HepG2 (cell line): ENCODE results near the gene SFXN5. TPM values are rescaled to one million over a fixed set of nuclear protein-coding genes. Genes with fewer than 3 reads are reported as not detected.
A peak's percentile ranks its signal among the peaks of the same experiment; 100 is the strongest.

Experiments
- GTF3A ChIP-seq: sonication (generic); formaldehyde crosslinking; conservative IDR thresholded peaks from 2 replicates; pipeline ENCODE4 v1.4.0; 2020; ENCODE audit warnings: mild to moderate bottlenecking, missing genetic modification reagents
- MAFG ChIP-seq: sonication (generic); formaldehyde crosslinking; IDR thresholded peaks from 2 replicates; pipeline ENCODE4 v1.5.1; 2020; ENCODE audit warnings: mild to moderate bottlenecking, missing genetic modification reagents
- MBNL3 ChIP-seq: fragments of 250-450 bp; sonication (Bioruptor Pico); conservative IDR thresholded peaks from 2 replicates; pipeline ENCODE4 v1.8.0; 2022; ENCODE audit warnings: mild to moderate bottlenecking, inconsistent platforms
- SIN3B ChIP-seq: fragments of 150-350 bp; IDR thresholded peaks from 2 replicates; pipeline ENCODE4 v1.6.1; 2014; ENCODE audit warnings: low read length
- SMYD3 ChIP-seq: sonication (generic); formaldehyde crosslinking; IDR thresholded peaks from 2 replicates; pipeline ENCODE4 v1.8.1; 2023; ENCODE audit warnings: mild to moderate bottlenecking, missing genetic modification reagents
- SNAI1 ChIP-seq: sonication (generic); formaldehyde crosslinking; IDR thresholded peaks from 2 replicates; pipeline ENCODE4 v1.5.0; 2020; ENCODE audit warnings: mild to moderate bottlenecking, missing genetic modification reagents, borderline replicate concordance
- SP140L ChIP-seq: sonication (generic); formaldehyde crosslinking; IDR thresholded peaks from 2 replicates; pipeline ENCODE4 v1.4.0; 2020; ENCODE audit warnings: missing genetic modification reagents, borderline replicate concordance
- TEAD2 ChIP-seq: sonication (generic); formaldehyde crosslinking; IDR thresholded peaks from 2 replicates; pipeline ENCODE4 v1.9.0; 2021; ENCODE audit warnings: missing genetic modification reagents
- THAP11 ChIP-seq: IDR thresholded peaks from 2 replicates; pipeline ENCODE4 v1.6.1; 2016; ENCODE audit warnings: missing biosample characterization, missing genetic modification reagents
- TOE1 ChIP-seq: sonication (generic); formaldehyde crosslinking; IDR thresholded peaks from 2 replicates; pipeline ENCODE4 v1.4.0; 2020; ENCODE audit warnings: mild to moderate bottlenecking, missing genetic modification reagents
- ZC3H13 ChIP-seq: sonication (generic); formaldehyde crosslinking; IDR thresholded peaks from 2 replicates; pipeline ENCODE4 v1.8.1; 2023; ENCODE audit warnings: mild to moderate bottlenecking, missing genetic modification reagents, moderate library complexity
- ZNF138 ChIP-seq: sonication (generic); formaldehyde crosslinking; IDR thresholded peaks from 2 replicates; pipeline ENCODE4 v1.5.0; 2020; ENCODE audit warnings: mild to moderate bottlenecking, low read depth, missing genetic modification reagents
- ZNF33B ChIP-seq: sonication (generic); formaldehyde crosslinking; IDR thresholded peaks from 2 replicates; pipeline ENCODE4 v1.5.1; 2020; ENCODE audit warnings: mild to moderate bottlenecking, missing genetic modification reagents
- ZNF598 ChIP-seq: sonication (generic); formaldehyde crosslinking; IDR thresholded peaks from 2 replicates; pipeline ENCODE4 v1.5.1; 2020; ENCODE audit warnings: mild to moderate bottlenecking, missing genetic modification reagents, borderline replicate concordance
- ZNF878 ChIP-seq: sonication (generic); formaldehyde crosslinking; IDR thresholded peaks from 2 replicates; pipeline ENCODE4 v1.8.1; 2023; ENCODE audit warnings: mild to moderate bottlenecking, missing genetic modification reagents, moderate library complexity
- polyA plus RNA-seq, 8 experiments: library from polyadenylated mRNA; depleted of rRNA in 3 of 8; stranded (reverse) in 7 of 8; unstranded in 1 of 8; fragments of >200 nt; fragmentation: Illumina TruSeq in 4 of 8; extraction: Trizol in 4 of 8; gene quantifications; 2 replicates each; pipeline versions ENCODE4 v1.2.1 to v1.2.3, GENCODE V29; 2011 to 2016; ENCODE audit warnings: low read depth in 4 of 8, missing spikeins in 1 of 8, mixed read lengths in 1 of 8; ENCODE audit not compliant: insufficient read depth in 1 of 8
- total RNA-seq, 5 experiments: library from RNA; depleted of rRNA; stranded (reverse); fragments of >200 nt; fragmentation: Illumina TruSeq; extraction: Trizol; gene quantifications; 2 replicates each; pipeline ENCODE4 v1.2.3, GENCODE V29; 2016; ENCODE audit warnings: low read depth in 1 of 5
- TF ChIP-seq, protein P1 (sequence below): sonication (generic); formaldehyde crosslinking; conservative IDR thresholded peaks from 2 replicates; pipeline ENCODE4 v1.8.0; 2022; ENCODE audit warnings: mild to moderate bottlenecking, moderate library complexity, missing genetic modification reagents
- TF ChIP-seq, protein P2 (sequence below): sonication (generic); formaldehyde crosslinking; IDR thresholded peaks from 2 replicates; pipeline ENCODE4 v1.5.0; 2020; ENCODE audit warnings: missing genetic modification reagents
- TF ChIP-seq, protein P3 (sequence below): sonication (generic); formaldehyde crosslinking; IDR thresholded peaks from 2 replicates; pipeline ENCODE4 v1.4.0; 2020; ENCODE audit warnings: missing genetic modification reagents
- TF ChIP-seq, protein P4 (sequence below): sonication (generic); formaldehyde crosslinking; IDR thresholded peaks from 2 replicates; pipeline ENCODE4 v1.4.0; 2020; ENCODE audit warnings: missing genetic modification reagents
- TF ChIP-seq, protein P5 (sequence below): sonication (generic); formaldehyde crosslinking; IDR thresholded peaks from 2 replicates; pipeline ENCODE4 v1.8.0; 2022; ENCODE audit warnings: low read depth, missing genetic modification reagents
- TF ChIP-seq, protein P6 (sequence below): sonication (generic); formaldehyde crosslinking; IDR thresholded peaks from 2 replicates; pipeline ENCODE4 v1.8.0; 2022; ENCODE audit warnings: mild to moderate bottlenecking, missing genetic modification reagents, moderate library complexity

The SFXN5 gene
- total and polyA plus RNA-seq, 2 of the 13 experiments (the other 11 are each of a cell fraction or from before 2014, with no cell fraction given): 34.9 to 37.4 TPM

DNA sequence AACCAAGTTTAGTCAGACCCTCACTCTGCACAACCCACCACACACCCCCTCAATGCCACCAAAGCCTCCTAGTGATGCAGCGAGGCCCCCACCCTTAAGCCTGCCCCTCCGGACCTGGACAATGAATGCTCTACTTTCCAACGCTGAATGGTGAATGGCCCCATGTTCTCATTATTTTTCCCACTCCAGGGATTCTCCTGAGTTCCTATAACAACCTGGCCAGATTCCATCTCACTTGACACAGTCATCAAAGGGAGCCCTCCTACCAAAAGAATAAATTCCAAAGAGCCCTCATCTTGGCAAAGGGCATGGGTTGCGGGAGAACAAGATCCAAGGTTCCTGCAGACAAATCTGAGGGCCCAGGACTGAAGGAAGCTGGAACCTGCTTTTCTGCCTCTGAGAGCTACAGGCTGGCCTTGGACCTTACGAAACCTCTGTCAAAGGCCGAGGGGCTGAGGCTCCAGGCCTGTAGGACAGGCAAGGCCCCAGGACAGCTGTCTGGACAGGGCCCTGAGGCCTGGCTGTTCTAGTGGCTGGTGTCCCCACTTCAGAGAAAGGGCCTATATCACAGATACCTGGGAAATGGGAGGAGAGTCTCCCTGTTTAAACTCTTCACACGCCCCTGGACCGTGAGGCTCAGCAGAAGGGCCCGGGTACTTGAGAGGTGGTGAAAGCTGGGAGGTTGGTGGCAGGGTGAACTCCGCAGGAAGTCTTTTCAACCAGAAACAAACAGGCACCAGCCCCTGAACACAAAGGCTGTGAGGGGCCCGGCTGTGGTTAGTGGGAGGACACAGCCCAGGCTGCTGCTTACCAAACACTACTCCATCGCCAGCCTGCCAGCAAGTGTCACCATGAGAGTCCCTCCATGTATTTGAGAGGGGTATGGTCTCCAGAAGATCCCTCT lies 27.3 kb downstream of the SFXN5 start (continued):
- TF ChIP-seq, protein P1, sequence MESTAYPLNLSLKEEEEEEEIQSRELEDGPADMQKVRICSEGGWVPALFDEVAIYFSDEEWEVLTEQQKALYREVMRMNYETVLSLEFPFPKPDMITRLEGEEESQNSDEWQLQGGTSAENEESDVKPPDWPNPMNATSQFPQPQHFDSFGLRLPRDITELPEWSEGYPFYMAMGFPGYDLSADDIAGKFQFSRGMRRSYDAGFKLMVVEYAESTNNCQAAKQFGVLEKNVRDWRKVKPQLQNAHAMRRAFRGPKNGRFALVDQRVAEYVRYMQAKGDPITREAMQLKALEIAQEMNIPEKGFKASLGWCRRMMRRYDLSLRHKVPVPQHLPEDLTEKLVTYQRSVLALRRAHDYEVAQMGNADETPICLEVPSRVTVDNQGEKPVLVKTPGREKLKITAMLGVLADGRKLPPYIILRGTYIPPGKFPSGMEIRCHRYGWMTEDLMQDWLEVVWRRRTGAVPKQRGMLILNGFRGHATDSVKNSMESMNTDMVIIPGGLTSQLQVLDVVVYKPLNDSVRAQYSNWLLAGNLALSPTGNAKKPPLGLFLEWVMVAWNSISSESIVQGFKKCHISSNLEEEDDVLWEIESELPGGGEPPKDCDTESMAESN (CRISPR knock-in tag): 0 out of 2 replicates have a peak, but pooled peaks have one; percentile 20
- TF ChIP-seq, protein P2, sequence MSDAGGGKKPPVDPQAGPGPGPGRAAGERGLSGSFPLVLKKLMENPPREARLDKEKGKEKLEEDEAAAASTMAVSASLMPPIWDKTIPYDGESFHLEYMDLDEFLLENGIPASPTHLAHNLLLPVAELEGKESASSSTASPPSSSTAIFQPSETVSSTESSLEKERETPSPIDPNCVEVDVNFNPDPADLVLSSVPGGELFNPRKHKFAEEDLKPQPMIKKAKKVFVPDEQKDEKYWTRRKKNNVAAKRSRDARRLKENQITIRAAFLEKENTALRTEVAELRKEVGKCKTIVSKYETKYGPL (CRISPR knock-in tag): no peak
- TF ChIP-seq, protein P3, sequence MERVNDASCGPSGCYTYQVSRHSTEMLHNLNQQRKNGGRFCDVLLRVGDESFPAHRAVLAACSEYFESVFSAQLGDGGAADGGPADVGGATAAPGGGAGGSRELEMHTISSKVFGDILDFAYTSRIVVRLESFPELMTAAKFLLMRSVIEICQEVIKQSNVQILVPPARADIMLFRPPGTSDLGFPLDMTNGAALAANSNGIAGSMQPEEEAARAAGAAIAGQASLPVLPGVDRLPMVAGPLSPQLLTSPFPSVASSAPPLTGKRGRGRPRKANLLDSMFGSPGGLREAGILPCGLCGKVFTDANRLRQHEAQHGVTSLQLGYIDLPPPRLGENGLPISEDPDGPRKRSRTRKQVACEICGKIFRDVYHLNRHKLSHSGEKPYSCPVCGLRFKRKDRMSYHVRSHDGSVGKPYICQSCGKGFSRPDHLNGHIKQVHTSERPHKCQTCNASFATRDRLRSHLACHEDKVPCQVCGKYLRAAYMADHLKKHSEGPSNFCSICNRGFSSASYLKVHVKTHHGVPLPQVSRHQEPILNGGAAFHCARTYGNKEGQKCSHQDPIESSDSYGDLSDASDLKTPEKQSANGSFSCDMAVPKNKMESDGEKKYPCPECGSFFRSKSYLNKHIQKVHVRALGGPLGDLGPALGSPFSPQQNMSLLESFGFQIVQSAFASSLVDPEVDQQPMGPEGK (CRISPR knock-in tag): 0 out of 2 replicates have a peak, but pooled peaks have one; percentile 6
- no peak for TF ChIP-seq ZC3H13 (CRISPR knock-in tag)
- TF ChIP-seq THAP11 (CRISPR knock-in tag): no peak
- no peak for TF ChIP-seq TEAD2 (CRISPR knock-in tag)
- TF ChIP-seq SMYD3 (CRISPR knock-in tag): no peak
- peak; percentile 52; the same call in 1 of the 2 replicates for TF ChIP-seq ZNF598 (CRISPR knock-in tag)
- no peak for TF ChIP-seq MAFG (CRISPR knock-in tag)
- TF ChIP-seq, protein P4, sequence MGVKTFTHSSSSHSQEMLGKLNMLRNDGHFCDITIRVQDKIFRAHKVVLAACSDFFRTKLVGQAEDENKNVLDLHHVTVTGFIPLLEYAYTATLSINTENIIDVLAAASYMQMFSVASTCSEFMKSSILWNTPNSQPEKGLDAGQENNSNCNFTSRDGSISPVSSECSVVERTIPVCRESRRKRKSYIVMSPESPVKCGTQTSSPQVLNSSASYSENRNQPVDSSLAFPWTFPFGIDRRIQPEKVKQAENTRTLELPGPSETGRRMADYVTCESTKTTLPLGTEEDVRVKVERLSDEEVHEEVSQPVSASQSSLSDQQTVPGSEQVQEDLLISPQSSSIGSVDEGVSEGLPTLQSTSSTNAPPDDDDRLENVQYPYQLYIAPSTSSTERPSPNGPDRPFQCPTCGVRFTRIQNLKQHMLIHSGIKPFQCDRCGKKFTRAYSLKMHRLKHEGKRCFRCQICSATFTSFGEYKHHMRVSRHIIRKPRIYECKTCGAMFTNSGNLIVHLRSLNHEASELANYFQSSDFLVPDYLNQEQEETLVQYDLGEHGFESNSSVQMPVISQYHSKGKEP (CRISPR knock-in tag): no peak
- TF ChIP-seq ZNF33B: no peak
- no peak for TF ChIP-seq SNAI1
- no peak for TF ChIP-seq MBNL3 (CRISPR knock-in tag)
- TF ChIP-seq, protein P5, sequence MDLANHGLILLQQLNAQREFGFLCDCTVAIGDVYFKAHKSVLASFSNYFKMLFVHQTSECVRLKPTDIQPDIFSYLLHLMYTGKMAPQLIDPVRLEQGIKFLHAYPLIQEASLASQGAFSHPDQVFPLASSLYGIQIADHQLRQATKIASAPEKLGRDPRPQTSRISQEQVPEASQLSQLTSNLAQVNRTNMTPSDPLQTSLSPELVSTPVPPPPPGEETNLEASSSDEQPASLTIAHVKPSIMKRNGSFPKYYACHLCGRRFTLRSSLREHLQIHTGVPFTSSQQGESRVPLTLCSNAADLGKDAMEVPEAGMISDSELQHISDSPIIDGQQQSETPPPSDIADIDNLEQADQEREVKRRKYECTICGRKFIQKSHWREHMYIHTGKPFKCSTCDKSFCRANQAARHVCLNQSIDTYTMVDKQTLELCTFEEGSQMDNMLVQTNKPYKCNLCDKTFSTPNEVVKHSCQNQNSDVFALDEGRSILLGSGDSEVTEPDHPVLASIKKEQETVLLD (CRISPR knock-in tag): no peak
- TF ChIP-seq SIN3B: no peak
- TF ChIP-seq ZNF138 (CRISPR knock-in tag): no peak
- TF ChIP-seq GTF3A (CRISPR knock-in tag): 0 out of 2 replicates have a peak, but pooled peaks have one; percentile 6
- no peak for TF ChIP-seq SP140L
- no peak for TF ChIP-seq ZNF878 (CRISPR knock-in tag)
- TF ChIP-seq, protein P6, sequence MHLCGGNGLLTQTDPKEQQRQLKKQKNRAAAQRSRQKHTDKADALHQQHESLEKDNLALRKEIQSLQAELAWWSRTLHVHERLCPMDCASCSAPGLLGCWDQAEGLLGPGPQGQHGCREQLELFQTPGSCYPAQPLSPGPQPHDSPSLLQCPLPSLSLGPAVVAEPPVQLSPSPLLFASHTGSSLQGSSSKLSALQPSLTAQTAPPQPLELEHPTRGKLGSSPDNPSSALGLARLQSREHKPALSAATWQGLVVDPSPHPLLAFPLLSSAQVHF (CRISPR knock-in tag): no peak
- no peak for TF ChIP-seq TOE1 (CRISPR knock-in tag)
